RPMI8226 (cell line): ENCODE measurements around the gene IMP4.

Experiments used
- DNase-seq: peaks from one replicate; pipeline ENCODE4 v3.0.0-alpha.2; 2015

IMP4 gene

DNA sequence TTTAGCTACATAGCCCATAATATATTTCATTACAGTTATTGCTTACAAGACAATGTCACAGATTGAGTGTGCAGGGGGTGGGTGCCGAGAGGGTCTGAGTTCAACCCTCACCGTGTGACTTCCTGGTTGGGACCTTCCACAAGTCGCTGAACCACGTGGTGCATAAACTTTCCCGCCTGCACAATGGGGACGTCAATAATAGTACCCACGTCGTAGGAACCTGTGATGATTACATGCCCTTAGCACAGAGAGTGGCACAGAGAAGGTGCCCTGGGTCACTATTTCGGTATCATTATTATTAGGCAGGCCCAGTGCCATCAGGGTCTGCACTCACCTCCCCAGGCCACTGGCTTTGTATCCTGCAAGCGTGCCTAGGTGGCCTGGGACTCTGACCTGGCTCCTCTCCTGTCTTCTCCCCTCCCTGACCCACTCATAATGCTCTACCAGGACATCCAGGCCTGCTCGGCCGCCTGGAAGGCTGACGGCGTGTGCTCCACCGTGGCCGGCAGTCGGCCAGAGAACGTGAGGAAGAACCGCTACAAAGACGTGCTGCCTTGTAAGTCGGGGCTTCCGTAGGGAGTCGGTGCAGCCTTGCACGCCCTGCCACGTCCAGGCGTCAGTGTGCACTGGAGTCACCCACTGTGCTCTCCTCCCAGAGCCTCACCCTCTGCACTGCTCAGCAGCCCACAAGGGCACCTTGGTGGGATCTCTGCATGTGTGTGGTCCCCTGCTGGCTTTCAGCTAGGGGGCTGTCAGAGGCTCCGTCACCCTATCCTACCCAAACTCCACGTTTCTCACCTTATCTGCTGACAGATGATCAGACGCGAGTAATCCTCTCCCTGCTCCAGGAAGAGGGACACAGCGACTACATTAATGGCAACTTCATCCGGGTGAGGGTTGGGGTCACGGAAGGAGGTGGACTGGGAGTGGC is 16.0 kb downstream of the IMP4 start:
- DNase-seq: no peak

DNA sequence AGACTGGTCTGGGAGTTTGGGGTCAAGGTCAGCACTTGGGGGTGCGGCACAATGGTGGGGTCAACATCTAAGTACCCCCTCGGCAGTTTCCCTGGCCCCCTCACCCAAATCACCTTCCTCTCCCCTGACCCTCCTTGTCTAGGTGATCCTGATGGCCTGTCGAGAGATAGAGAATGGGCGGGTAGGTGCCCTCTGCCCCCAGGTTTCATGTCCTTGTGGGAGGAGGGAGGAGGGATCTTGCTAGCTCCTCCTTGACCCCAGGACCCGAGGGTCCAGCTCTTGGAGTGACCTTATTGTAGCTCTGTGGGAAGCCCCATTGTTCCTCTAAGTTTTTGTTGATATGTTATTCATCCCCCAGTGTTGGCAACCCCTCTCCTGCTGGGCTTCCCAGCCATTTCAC is 16.8 kb downstream of the IMP4 start:
- DNase-seq: no peak

DNA sequence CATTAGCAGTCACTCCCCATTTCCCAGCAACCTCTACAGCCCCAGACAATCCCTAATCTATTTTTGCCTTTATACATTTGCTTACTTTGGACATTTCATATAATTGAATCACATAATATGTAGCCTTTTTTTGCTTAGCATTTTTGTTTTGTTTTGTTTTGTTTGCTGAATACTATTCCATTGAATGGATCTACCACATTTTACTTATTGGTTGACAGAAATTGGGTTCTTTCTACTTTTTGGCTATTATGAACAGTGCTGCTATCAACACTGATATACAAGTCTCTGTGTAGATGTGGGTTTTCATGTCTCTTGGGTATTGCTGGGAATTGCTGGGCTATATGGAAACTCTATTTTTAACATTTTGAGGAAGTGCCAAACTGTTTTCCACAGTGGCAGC is 20.8 kb downstream of the IMP4 start:
- DNase-seq: no peak

DNA sequence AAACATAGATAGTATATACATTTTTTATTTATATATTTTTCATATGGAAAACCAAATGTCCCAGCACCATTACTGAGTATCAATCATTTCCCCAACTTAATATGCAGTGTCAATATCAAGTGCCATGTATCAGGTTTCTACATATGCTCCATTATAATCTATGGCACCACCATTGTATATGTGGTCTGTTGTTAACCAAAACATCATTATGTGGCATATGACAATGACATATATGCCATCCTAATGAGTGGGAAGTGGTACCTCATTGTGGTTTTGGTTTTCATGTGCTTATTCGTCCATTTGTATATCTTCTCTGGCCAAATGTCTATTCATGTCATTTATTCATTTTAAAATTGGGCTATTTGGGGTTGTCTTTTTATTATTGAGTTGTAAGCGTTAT is 22.4 kb downstream of the IMP4 start:
- DNase-seq: no peak

DNA sequence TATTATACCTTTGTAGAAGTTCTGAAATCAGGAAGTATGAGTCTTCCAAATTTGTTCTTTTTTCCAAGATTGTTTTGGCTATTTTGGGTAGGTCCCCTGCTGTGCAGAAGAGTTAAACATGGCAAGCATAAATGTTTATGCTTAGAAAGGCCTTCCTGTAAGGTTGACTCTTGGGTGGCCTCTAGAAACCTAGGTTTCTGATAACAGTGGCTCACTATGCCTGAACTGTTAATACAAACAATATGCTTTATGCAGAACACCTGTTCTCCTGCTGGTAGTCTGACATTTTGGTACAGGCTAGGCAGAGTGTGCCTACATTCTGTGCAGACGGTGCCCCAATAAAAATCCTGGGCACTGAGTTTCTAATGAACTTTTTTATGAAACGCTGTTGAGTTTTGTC is 23.3 kb downstream of the IMP4 start:
- DNase-seq: no peak

DNA sequence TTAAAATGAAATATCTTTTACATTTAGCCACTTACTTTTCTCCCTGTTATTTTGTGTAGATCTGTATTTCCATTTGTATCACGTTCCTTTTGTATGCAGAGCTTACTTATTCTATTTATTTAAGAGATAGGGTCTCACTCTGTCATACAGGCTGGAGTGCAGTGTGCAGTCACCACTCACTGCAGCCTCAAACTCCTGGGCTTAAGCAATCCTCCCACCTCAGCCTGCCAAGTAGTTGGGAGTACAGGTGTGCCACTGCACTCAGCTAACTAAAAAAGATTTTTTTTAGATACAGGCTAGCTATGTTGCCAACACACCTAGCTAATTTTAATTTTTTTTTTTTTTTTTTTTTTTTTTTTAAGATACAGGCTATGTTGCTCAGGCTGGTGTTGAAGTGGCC is 24.0 kb downstream of the IMP4 start:
- no peak for DNase-seq

DNA sequence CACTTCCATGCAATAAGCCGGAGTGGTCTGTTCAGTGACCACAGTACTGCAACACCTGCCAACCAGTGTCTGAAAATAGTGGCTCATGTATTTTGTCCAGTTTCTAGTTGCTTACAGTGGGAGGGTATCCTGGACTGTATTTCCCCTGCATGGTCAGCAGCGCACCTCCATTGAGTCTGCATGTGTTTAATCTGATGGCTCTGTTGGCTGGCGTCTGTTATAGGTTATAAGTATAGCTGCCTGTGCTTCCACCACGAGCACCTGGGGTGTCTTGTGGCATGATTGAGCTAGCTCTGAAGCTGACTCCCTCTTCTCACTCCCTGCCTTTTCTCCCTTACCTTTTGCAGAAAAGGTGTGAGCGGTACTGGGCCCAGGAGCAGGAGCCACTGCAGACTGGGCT is 26.1 kb downstream of the IMP4 start:
- DNase-seq: no peak

DNA sequence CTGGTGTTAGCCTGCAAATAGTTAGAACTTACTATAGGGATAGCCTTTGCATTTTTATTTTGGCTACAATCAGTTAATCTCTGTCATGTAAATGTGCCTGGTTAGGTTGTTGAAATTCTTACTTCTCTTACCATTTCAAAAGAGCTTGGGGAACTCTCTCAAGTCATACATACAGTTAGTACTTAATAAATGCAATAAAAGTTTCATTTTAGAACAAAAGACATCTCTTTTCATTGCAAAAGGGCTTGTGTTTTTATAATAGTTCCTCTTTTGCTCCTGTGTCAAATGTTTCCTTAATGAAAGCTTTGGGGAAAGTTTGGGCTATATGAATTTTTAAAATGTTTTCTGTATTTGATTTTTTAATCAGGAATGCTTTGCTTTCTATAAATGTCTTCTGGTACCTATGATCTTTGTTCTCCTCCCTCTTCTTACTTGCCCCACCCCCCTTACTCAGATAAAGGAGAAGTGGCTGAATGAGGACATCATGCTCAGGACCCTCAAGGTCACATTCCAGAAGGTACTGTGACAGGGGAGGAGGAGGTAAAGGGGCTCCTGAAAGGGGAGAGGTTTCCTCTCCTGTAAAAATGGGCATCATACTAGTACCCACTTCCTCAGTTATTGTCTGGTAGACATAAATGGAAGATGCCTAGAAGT is 26.7 kb downstream of the IMP4 start:
- DNase-seq: no peak

DNA sequence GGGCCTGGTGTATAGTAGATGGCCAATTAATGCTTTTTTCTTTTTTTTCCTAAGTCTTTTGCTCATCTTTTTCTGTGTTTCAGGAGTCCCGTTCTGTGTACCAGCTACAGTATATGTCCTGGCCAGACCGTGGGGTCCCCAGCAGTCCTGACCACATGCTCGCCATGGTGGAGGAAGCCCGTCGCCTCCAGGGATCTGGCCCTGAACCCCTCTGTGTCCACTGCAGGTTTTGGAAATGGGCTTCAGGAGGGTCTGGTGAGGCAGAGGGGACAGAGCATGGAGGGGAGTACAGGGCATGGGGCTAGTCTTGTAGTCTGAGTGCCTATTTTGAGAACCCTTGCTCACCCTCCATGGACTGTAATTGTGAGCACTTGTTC is 27.3 kb downstream of the IMP4 start:
- no peak for DNase-seq

DNA sequence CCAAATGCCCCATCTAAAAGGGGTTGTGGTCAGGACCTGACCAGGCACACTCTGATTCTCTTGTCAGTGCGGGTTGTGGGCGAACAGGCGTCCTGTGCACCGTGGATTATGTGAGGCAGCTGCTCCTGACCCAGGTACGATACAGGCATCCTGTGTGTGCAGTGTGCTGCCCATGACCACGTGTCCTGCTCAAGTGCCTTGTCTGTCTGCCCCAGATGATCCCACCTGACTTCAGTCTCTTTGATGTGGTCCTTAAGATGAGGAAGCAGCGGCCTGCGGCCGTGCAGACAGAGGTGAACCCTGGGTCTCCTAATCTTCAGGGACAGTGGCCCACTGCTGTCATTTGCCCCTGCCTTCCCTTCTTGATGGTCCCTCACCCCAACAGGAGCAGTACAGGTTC is 27.8 kb downstream of the IMP4 start:
- DNase-seq: no peak

DNA sequence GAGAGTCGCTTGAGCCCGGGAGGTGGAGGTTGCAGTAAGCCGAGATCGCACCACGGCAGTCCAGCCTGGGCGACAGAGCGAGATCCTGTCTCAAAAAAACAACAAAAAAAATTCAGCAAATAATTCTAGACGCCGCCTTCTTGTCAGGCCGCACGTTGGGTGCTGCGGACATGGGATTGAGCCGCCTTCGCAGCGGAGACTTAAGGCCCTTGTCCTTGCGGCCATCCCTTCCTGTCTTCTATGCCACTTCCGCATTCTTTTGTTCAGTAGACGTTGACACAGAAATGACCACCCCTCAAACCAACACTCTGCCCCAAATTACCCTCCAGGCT is 29.0 kb downstream of the IMP4 start:
- DNase-seq: no peak

DNA sequence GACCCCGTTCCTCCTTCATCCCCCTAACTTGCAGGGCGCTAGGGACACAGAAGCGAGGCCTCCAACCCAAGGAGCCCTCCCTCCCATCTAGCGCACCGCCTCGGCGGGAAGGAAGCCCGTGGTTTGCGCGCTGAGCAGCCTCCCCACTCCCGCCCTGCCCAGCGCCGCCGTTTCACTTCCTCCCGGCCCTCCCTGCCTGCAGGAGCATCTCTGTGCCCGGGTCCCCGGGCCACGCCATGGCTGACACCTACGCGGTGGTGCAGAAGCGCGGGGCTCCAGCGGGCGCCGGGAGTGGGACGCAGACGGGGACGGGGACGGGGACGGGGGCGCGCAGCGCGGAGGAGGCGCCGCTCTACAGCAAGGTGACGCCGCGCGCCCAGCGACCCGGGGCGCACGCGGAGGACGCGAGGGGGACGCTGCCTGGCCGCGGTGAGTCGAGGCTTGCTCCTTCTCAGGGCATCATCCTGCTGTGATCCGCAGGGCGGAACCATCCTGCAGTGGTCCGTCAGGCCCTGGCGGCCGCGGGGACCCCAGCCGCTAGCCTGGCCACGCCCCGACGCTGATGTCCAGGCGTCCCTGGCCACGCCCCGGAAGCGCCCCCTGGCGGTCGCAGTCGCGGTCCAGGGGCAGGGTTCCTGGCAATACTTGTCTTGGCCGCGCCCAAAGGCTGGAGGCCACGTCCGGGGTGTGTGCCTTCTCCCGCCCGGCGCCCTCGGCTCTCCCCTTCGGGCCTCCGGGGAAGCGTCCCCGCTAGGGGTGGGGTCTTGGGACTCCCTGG is 29.5 kb downstream of the IMP4 start:
- peak; percentile 92 for DNase-seq

DNA sequence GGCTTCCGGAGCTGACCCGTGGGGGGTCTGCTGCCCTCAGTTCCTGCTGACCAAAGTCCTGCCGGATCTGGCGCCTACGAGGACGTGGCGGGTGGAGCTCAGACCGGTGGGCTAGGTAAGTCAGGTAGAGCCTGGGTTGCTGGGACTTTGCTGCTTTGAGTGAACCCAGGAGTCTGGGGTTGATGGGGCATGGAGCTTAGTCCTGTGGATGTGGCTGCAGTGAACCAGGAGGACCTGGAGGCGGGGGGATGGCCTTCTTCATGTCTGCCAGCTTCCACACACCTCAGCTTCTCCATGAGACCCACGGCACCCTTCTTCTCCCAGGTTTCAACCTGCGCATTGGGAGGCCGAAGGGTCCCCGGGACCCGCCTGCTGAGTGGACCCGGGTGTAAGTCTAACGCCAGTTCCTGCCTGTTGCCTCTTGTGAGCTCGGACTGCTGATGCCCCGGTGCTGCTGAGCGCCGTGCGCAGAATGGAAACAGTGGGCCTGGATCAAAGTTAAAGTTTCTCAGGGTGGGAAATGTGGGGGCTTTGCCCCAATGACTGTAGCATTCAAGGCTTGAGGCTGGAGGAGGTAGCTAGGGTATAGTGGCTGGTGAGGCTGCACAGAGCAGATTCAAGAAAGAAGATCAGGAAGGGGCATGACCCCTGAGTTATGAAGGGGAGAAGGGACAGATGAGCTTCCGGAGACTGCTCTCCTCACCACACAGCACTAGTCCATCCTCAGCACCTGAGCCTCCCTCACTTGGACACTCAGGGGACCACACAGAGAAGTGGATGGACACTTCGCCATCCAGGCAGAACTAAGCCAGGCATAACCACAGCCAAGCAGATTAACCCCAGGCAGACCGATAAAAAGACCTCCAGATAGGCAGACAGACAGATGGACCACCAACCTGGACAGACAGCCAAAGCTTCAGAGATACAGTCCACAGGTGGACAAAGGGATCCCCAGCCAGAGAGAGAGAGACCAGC is 30.4 kb downstream of the IMP4 start:
- DNase-seq: no peak

DNA sequence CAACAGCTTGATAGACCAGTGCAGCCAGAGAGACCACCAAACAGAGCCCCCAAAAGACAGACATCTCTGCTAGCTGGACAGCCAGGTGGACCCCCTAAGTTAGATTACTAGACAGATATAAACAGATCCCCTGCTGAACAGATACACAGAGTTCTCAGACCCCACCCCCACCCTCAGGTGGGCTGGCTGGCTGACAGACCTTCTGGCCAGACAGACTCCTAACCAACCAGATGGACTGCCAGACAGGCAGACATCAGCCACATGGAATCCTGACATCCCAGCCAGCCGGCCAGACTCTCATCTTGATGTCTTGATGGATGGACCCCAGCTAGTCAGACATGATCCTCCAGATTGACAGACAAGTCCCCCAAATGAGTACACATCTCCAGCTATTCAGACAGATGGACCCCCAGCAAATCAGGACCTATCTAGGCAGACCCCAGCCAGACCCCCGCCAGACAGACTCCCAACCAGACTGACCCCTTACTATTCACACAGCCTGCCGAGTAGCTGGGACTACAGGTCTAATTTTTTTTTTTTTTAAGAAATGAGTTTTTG is 31.2 kb downstream of the IMP4 start:
- no peak for DNase-seq

DNA sequence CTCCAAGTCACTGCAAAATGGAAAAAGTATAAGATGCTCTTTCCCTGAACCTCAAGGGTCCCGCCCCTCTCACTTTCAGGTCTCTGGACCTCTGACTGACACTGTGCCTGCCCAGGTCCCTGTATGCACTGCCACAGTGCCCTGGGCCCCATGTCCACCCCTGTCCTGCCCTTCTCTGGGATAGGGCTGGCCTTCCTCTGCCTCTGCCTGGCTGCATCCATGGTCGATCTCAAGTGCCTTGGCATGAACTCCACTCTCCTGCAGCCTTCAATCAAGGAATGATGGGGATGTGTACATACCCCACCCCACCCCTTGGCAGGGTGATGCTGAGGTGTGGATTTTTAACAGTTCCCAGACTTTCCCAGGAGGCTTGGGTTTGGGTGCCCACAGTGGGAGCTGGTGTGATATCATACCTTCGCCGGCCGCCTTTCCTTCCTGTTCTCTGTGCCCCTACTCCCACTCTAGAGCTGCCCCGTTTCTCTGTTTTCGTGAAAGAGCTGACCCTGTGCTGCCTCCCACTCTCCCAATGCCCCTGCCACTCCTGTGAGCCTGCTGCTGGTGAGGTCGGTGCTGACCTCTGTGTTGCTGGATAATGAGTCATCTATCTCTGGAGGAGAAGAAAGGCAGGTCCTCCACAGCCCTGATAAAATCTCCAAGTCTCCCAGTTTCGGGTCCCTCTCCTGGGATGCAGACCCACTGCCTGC is 32.0 kb downstream of the IMP4 start:
- DNase-seq: no peak

DNA sequence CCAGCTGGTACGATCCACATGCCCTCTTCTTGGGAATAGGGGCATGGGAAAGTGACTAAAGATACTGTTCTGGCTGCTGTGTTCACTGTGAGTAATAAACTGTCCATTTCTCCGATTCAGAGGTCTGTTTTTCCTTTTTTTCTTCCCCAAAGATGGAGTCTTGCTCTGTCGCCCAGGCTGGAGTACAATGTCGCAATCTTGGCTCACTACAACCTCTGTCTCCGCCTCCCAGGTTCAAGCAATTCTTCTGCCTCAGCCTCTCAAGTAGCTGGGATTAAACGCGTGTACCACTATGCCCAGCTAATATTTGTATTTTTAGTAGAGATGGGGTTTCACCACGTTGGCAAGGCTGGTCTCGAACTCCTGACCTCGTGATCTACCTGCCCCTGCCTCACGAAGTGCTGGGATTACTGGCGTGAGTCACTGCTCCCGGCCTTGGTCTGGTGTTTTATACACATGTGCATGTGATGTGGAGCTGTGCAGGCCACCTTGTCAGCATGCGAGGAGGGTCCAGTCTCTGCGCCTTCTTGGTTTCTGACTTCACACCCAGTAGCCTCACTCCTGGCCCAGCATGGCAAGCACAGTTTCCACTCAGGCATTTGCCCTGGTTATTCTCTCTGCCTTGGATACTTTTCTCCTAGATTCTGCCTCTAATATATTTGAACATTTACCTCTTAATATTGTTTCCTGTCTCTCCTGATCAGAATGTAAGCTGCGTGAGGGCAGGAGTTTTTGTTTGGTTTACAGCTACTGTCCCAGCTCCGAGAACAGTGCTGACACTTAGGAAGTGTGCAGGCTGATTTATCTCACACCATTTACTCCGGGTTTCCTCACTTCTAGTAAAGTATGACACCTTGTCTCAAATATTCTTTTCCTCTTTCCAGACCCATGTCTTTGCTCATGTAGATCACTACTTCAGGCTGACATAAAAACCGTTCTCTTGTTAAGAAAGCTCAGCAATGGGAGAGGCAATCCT is 32.9 kb downstream of the IMP4 start:
- no peak for DNase-seq

DNA sequence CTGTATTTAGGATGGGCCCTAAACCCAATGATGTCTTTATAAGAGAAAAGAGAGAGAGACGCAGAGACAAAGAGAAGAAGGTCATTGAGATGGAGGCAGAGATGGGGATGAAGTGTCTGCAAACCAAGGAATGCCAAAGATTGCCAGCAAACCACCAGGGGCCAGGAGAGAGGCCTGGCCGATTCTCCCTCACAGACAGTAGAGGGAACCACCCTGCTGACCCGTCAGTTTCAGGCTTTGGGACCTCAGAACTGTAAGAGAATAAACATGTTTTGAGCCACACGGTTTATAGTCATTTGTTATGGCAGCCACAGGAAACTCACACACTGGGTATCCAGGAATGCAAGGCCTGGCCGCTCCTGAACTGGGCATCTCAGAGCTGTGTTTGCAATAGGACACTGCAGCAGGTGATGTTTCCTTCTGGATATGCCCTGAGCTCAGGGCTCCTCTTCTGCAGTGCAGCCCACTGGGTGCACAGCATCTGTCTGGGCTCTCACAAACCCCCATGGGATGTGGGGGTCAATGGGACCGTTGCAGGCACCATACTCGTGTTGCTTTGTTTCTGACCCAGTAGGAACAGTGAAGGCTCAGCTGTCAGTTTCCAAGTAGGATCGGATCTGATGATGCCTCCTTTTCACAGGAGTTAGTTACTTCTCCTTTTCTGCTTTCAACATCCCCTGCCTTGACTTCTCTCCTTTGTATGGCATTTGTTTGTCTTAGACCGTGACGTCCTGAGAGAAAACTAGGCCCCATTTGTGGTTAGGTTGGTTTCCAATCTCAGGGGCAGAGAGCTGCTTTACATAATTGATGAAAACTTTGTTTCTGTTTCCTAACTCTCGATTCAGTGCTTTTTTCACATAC is 34.0 kb downstream of the IMP4 start:
- peak; percentile 83 for DNase-seq

DNA sequence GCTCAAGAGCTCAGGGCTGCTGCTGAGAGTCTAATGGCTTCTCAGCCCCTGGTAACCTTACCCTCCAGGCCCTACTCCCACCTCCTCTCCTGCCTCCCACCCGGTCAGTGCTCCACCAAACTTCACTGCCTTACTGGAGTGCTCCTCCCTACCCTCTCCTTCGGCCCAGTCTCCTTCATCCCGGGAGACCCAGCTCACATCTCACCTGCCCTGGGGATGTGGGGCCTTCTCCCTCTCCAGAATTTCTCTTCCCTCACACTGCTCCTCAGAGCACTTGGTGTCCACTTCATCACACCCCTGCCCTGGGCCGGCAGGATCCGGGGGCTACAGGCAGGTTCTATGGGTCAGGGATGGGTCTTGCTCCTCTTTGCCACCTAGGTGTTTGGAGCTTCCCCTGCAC is 34.8 kb downstream of the IMP4 start:
- no peak for DNase-seq

DNA sequence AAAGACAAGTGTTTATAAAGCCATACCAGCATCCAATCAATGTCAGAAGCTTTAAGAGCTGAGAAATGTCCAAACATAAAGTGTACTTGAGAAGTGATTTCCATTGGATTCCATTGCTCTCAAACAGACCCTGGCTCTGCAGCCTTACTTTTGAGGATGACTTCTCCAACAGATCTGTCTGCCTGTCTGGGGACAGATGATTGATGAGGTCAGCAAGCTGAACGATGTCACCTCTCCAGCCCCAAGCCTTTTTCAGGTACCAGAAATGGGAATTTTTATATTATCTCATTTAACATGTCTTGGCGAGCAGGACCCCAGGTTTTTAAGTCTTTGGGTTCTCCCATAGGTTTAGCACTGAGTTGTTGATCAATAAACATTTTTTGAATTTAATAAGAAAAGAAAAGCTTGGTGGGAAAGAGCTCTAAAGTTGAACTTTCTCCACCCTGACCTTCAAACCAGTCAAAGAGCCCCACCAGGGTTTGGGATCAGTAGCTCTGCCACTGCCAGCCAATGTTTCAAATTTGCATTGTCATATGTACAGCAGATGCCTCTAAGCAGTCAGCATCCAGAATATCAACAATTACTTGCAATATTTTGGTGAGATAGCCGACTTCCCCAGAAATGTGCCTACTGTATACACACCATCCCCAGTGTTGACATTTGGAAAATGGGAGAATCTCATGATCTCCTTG is 35.7 kb downstream of the IMP4 start:
- no peak for DNase-seq
